NCI-H774 (cell line): ENCODE measurements around the gene PTPRN2.
"Not testable (repeated sequence)": the region's sequence is repeated elsewhere in the genome, so short reads cannot be mapped to it uniquely, and the experiment has no call there.

Experiments used
- DNase-seq: peaks from one replicate; lab custom pipeline; 2025; lab: John Stamatoyannopoulos, UW

PTPRN2 gene

GRCh38 chr7:157516311-157516710 lies 1071.3 kb downstream of the PTPRN2 start:
- DNase-seq = no peak

DNA sequence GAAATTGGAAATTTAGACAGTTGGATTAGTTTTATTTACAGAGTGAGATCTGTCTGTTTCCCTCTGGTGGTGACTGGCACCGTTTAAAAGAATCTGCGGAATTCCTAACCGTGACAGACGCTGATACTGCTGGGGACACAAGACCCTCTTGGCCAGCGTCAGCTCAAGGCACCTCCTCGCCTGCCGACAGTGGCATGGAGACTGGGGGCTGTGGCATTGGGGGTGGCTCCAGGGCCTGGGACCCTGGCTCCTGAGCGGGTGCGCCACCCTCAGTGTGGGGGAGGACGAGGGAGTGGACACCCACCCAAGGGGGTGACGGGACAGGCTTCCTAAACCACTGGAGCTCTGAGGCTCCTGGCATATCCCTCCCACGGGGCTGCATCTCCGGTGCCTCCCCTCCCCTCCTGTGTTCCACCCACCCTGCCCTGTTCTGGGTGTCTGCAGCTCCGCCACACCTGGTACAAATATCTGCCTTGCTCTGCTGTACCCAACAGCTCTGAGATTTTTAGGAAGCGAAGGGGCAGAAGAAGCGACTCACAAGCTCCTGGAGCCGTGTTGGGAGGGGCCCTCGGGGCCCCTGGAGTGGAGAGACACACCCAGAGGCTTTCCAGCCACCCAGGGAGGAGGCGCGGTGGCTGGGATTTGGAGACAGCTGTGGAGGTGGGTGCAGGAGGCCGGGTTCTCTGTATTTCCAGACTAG lies 1072.1 kb downstream of the PTPRN2 start:
- no peak for DNase-seq

DNA sequence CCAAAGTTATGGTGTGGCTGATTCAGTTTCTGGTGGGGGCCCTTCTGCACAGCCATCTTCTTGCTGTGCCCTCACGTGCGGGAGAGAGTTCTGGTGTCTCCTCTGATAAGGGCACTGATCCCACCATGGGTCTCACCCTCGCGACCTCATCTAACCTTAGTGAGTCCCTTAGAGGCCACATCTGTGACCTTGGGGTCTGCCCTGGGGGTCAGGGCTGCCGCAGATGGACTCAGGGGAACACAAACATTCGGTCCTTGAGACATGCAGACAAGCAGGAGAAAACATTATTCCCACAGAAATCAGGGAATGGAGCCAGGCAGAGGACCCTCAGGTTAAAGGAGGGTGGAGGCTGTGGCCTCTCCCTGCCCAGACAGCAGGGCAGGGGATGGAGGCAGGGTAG lies 1072.9 kb downstream of the PTPRN2 start:
- DNase-seq = no peak

DNA sequence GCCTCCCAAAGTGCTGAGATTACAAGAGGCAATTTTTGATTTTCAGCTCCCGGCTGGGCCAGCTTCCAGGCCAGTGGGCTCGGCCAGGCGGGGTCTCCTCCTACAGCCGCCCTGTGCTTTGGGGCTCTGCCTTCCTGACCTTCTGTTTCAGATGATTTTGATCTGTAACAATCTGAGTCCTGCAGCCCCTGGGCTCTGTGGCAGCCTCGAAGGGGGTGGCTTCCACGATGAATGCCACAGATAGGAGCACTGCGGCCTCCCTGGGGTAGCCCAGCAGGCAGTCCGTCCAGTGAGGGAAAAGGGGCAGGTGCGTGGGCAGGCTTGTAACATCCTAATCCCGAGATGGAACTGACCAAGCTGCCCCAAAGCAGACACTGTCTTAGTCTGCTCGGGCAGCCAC lies 1073.3 kb downstream of the PTPRN2 start:
- no peak for DNase-seq

GRCh38 chr7:157513682-157514081 lies 1073.9 kb downstream of the PTPRN2 start:
- no peak for DNase-seq

DNA sequence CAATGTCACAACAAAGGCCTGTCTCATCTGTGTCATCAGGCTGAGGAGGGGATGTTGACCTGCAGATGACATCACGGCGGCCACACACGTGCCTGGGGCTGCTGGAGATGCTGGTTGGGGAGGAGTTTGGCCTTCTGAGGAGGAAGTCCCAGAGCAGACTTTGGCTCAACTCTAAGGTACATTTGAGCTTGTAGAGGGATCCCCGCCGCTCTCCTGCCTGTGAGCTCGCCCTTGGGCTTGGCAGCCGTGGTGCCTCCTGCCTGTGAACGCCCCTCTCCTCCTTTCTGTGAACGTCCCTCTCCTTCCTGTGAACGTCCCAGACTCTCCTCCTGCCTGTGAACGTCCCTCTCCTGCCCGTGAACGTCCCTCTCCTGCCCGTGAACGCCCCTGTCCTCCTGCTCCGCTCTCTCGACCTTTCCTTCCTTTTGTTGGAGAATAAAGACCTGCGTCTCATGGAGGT lies 1074.4 kb downstream of the PTPRN2 start:
- DNase-seq = no peak

DNA sequence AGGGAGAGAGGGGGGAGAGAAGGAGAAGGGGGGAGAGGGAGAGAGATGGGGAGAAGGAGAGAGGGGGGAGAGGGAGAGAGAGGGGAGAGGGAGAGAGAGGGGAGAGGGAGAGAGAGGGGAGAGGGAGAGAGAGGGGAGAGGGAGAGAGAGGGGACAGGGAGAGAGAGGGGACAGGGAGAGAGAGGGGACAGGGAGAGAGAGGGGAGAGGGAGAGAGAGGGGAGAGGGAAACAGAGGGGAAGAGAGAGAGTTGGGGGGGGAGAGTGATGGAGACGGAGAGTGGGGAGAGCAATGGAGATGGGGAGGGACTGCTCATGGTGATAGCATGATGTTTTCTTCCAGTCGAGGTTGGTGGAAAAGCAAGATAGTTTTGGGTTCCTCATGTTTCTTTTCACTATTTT lies 1078.4 kb downstream of the PTPRN2 start:
- DNase-seq = no peak

GRCh38 chr7:157508477-157508881 lies 1079.1 kb downstream of the PTPRN2 start:
- no peak for DNase-seq

DNA sequence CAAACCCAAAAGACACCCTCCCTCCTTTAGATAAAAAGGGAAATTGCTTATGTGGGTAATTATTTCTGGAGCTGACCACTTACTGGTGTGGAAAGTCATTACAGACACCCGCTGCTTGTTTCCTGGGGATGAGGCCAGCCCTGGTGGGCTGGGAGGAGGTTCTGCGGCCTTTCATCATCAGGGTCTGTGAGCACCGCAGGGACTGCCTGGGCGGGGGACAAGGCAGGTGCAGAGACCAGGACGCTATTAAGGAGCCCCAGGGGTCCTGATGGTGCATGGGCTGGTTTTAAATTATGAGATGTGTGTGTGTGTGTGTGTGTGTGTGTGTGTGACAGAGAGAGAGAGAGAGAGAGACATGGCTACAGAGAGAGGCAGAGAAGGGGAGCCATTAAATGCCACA lies 1079.6 kb downstream of the PTPRN2 start:
- no peak for DNase-seq

DNA sequence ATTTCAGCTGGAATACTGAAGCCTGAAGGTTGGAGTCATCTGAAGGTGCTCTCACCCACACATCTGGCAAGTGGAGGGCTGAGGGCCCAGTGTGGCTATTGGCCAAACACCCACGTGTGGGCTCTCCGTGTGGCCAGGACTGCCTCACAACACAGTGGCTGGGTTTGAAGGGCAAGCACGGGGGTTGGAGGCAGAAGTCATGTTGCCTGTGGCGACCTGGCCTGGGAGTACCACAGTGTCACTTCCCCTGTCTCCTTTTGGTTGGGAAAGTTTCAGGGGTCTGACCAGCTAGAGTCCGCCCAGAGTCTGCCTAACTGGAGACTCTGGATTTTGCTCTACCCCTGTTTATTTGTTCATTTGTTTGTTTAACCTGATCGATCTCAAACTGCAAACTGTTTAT lies 1081.4 kb downstream of the PTPRN2 start:
- no peak for DNase-seq

DNA sequence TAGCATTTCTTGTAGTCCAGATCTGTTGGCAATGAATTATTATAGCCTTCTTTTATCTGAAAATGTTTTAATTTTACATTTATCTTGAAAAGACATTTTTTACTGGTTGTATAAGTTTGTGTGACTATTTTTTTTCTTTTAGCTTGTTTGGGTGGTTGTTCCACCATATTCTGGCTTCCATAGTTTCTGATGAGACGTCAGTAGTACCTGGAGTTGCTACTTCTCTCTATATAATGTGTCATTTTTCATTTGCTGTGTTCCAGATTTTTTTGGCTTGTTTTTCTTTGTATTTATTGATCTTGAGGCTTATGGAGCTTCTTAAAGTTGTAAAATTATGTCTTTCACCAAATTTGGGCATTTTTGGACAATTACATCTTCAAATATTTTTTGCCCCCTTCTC lies 1082.0 kb downstream of the PTPRN2 start:
- DNase-seq = no peak

DNA sequence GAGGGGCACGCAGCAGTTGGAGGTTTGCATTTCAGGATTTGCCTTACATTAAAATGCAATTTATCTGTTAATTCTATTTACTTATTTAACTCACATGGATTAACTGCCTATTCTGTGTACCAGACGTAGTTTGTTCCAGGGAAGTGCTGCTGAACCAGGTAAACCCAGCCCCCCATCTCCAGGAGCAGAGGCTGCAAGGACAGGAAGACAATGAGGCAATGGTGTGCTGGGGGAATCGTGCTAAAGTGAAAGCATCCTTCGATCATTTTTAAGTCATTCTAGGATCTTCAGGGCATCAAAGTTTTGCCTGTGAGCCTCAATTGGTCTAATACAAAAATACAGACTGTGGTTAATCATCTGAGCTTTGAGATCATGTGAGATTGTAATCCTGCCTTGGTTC lies 1084.4 kb downstream of the PTPRN2 start:
- DNase-seq = no peak

- no peak for DNase-seq
Observed at GRCh38 chr7:157502701-157503111, 1084.9 kb downstream of the PTPRN2 start.

- no peak for DNase-seq
Observed at GRCh38 chr7:157501581-157501980, 1086.0 kb downstream of the PTPRN2 start.

- not testable (repeated sequence) for DNase-seq
Observed at GRCh38 chr7:157500989-157501540, 1086.6 kb downstream of the PTPRN2 start.

- no peak for DNase-seq
Observed at GRCh38 chr7:157500171-157500960, 1087.3 kb downstream of the PTPRN2 start.

GRCh38 chr7:157499835-157500153 lies 1087.8 kb downstream of the PTPRN2 start:
- no peak for DNase-seq

- DNase-seq = no peak
Observed at GRCh38 chr7:157499121-157499834, 1088.3 kb downstream of the PTPRN2 start.

- no peak for DNase-seq
Observed at GRCh38 chr7:157498657-157499056, 1089.0 kb downstream of the PTPRN2 start.

DNA sequence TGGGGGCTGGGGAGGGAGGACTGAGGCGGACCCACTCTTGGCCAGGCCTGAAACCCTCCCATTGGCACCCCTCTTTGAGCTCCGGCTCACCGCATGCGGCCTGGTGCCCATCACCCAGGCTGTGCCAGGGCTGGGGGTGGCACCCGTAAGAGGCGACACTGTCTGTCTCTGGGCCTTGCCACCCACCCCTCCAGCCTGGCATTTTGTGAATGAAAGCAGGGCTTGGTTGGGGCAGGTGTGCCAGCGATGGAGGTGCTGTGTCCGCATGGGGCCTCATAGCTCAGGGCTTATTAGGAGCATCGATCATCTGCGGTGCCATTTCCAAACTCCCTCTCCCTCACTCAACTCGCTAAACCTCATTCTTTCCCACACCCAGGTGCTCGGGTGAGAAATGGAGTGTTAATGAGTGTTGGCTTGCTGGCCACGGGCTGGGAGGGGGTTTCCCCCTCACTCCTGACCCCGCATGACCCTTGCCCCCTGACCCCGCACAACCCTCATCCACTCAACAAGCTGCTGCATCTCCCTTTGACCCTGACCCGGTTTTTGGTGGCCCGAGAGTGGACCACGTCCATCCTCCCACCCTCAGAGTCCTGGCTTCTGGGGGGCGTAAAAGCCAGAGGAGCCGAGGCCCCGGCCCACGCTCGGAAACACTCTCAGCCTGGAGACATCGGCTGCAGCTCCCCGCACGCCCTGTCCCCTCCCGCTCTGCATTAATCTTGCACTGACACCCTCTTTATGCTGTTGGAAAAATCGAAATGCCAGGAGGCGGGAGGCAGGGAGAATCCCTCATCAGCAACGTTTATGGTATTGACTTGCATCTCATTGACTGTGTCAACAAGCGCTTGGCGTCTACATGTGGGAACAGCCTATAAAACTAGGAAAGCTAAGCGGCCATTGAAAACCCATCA lies 1089.6 kb downstream of the PTPRN2 start:
- DNase-seq = no peak

- no peak for DNase-seq
Observed at GRCh38 chr7:157497367-157497743, 1090.3 kb downstream of the PTPRN2 start.
